ENCODE data around the gene RMI2.
"Not testable (repeated sequence)": the region's sequence is repeated elsewhere in the genome, so short reads cannot be mapped to it uniquely, and the experiment has no call there.

Gene RMI2

GRCh38 chr16:11298143-11298900 lies 46.9 kb upstream of the RMI2 start:
- ChIA-PET POLR2A (ENCODE audit: low non-redundant PET) (no interaction called here), CTCF (interaction anchor here (0.7 to 1.6 kb wide), 2 partner anchors 21 to 43 kb away, joined by 3 to 6 read pairs; no protein-coding TSS in a partner anchor)
- H3K27ac ChIP-seq = no peak overlapping the region
- TF ChIP-seq CTCF (conservative IDR thresholded peaks at IDR 0.05; ENCODE audit: low read depth) = no peak
- DNase-seq (ENCODE audit: low spot score) = no peak

GRCh38 chr16:11298950-11299547 lies 46.2 kb upstream of the RMI2 start:
- CTCF ChIA-PET; DNase-seq (ENCODE audit: low spot score); POLR2A ChIA-PET (ENCODE audit: low non-redundant PET); H3K27ac ChIP-seq: not testable (repeated sequence)

GRCh38 chr16:11299865-11300559 lies 45.2 kb upstream of the RMI2 start:
- CTCF ChIA-PET = interaction anchor here (0.5 kb wide), 1 partner anchor 13 kb away, joined by 3 read pairs; no protein-coding TSS in a partner anchor
- DNase-seq (ENCODE audit: low spot score) = no peak
- TF ChIP-seq CTCF (conservative IDR thresholded peaks at IDR 0.05; ENCODE audit: low read depth) = no peak
- H3K27ac ChIP-seq = no peak overlapping the region
- POLR2A ChIA-PET (ENCODE audit: low non-redundant PET) = no interaction called here

- ChIA-PET POLR2A (ENCODE audit: low non-redundant PET) (no interaction called here), CTCF (no interaction called here)
- no peak for DNase-seq (ENCODE audit: low spot score)
- TF ChIP-seq CTCF (conservative IDR thresholded peaks at IDR 0.05; ENCODE audit: low read depth) = no peak
- no peak overlapping the region for H3K27ac ChIP-seq
Observed at GRCh38 chr16:11300560-11300892, 44.7 kb upstream of the RMI2 start.

GRCh38 chr16:11301645-11302501 lies 43.4 kb upstream of the RMI2 start:
- POLR2A ChIA-PET (ENCODE audit: low non-redundant PET) = no interaction called here
- H3K27ac ChIP-seq = no peak overlapping the region

GRCh38 chr16:11302977-11303376 lies 42.3 kb upstream of the RMI2 start:
- TF ChIP-seq CTCF (conservative IDR thresholded peaks at IDR 0.05; ENCODE audit: low read depth) = no peak
- POLR2A ChIA-PET (ENCODE audit: low non-redundant PET) = no interaction called here
- H3K27ac ChIP-seq = 0 out of 2 replicates have a peak overlapping the region, but pooled peaks have one; percentile 9
- CTCF ChIA-PET = no interaction called here
- DNase-seq (ENCODE audit: low spot score) = no peak

More at GRCh38 chr16:11301645-11302501, 43.4 kb upstream of the RMI2 start:
- no peak for DNase-seq (ENCODE audit: low spot score)
- no peak for TF ChIP-seq CTCF (conservative IDR thresholded peaks at IDR 0.05; ENCODE audit: low read depth)
- CTCF ChIA-PET = interaction anchor here (0.5 kb wide), 1 partner anchor 48 kb away, joined by 3 read pairs; no protein-coding TSS in a partner anchor

Measured in RWPE1 (cell line).